Measurements from ENCODE around the gene PRR36. TPM values are rescaled to one million over a fixed set of nuclear protein-coding genes. Genes with fewer than 3 reads are reported as not detected.

PRR36 gene
- total RNA-seq, 3 donors from 2014 or later = 0.59 to 2.0 TPM; not detected in 1

- TF ChIP-seq POLR2AphosphoS5 (IDR thresholded peaks at IDR 0.05) (no peak), CTCF (IDR thresholded peaks at IDR 0.05) (no peak), POLR2A (IDR thresholded peaks at IDR 0.05) (no peak)
- H3K27me3 ChIP-seq = no peaks in the 10 kb centered on the region
- H3K36me3 ChIP-seq = no peaks in the 10 kb centered on the region
- intact Hi-C loops (cut with DNase I; ENCODE audit: low total_unique reads) = no loop called here
- no peak for DNase-seq (ENCODE audit: low spot score in 2 of 2)
- H3K27ac ChIP-seq = no peak overlapping the region
- H3K4me1 ChIP-seq = peaks cover 0 to 5% of the 10 kb centered on the region in 2 donors
- H3K9me3 ChIP-seq = no peaks in the 10 kb centered on the region
- no peak overlapping the region for H3K4me3 ChIP-seq
Observed at GRCh38 chr19:7856109-7856591, 18.0 kb downstream of the PRR36 start.

GRCh38 chr19:7855426-7856108 is 18.6 kb downstream of the PRR36 start:
- no peak overlapping the region for H3K27ac ChIP-seq
- TF ChIP-seq POLR2A (IDR thresholded peaks at IDR 0.05) = no peak
- no peak for TF ChIP-seq POLR2AphosphoS5 (IDR thresholded peaks at IDR 0.05)
- intact Hi-C loops (cut with DNase I; ENCODE audit: low total_unique reads) = no loop called here
- no peaks in the 10 kb centered on the region for H3K36me3 ChIP-seq
- no peaks in the 10 kb centered on the region for H3K9me3 ChIP-seq
- no peak overlapping the region for H3K4me3 ChIP-seq
- no peak for DNase-seq (ENCODE audit: low spot score in 2 of 2)
- peaks cover 0 to 5% of the 10 kb centered on the region in 2 donors for H3K4me1 ChIP-seq
- no peaks in the 10 kb centered on the region for H3K27me3 ChIP-seq

- H3K36me3 ChIP-seq = no peaks in the 10 kb centered on the region
- H3K4me3 ChIP-seq = no peak overlapping the region
- DNase-seq (ENCODE audit: low spot score in 2 of 2) = no peak
- H3K9me3 ChIP-seq = no peaks in the 10 kb centered on the region
- H3K4me1 ChIP-seq = peaks cover 0 to 5% of the 10 kb centered on the region in 2 donors
- no peak overlapping the region for H3K27ac ChIP-seq
- intact Hi-C loops (cut with DNase I; ENCODE audit: low total_unique reads) = loop anchor here (5.0 kb wide), 1 partner anchor 49 kb away; the partner anchor contains the start of gene MAP2K7
- TF ChIP-seq POLR2AphosphoS5 (IDR thresholded peaks at IDR 0.05) (no peak), CTCF (IDR thresholded peaks at IDR 0.05) (no peak), POLR2A (IDR thresholded peaks at IDR 0.05) (no peak)
- no peaks in the 10 kb centered on the region for H3K27me3 ChIP-seq
Observed at GRCh38 chr19:7853770-7854128, 20.4 kb downstream of the PRR36 start.

GRCh38 chr19:7852851-7853769 is 21.1 kb downstream of the PRR36 start:
- H3K27ac ChIP-seq = no peak overlapping the region
- no peaks in the 10 kb centered on the region for H3K36me3 ChIP-seq
- intact Hi-C loops (cut with DNase I; ENCODE audit: low total_unique reads) = loop anchor here (5.0 kb wide), 1 partner anchor 49 kb away; the partner anchor contains the start of gene MAP2K7
- H3K4me3 ChIP-seq = no peak overlapping the region
- H3K9me3 ChIP-seq = no peaks in the 10 kb centered on the region
- no peaks in the 10 kb centered on the region for H3K27me3 ChIP-seq
- TF ChIP-seq POLR2A (IDR thresholded peaks at IDR 0.05) = no peak
- no peak for TF ChIP-seq POLR2AphosphoS5 (IDR thresholded peaks at IDR 0.05)
- TF ChIP-seq CTCF (IDR thresholded peaks at IDR 0.05) = peak; percentile 58 to 83 (median 64)
- peak; percentile 59 to 74 for DNase-seq (ENCODE audit: low spot score in 2 of 2)
- H3K4me1 ChIP-seq = peaks cover 0 to 5% of the 10 kb centered on the region in 2 donors

GRCh38 chr19:7851623-7852500 is 22.3 kb downstream of the PRR36 start:
- H3K36me3 ChIP-seq = no peaks in the 10 kb centered on the region
- peaks cover 0 to 5% of the 10 kb centered on the region in 2 donors for H3K4me1 ChIP-seq
- H3K27me3 ChIP-seq = no peaks in the 10 kb centered on the region
- no peak for TF ChIP-seq POLR2AphosphoS5 (IDR thresholded peaks at IDR 0.05)
- TF ChIP-seq CTCF (IDR thresholded peaks at IDR 0.05) = no peak
- TF ChIP-seq POLR2A (IDR thresholded peaks at IDR 0.05) = no peak
- no peak overlapping the region for H3K27ac ChIP-seq
- intact Hi-C loops (cut with DNase I; ENCODE audit: low total_unique reads) = loop anchor here (5.0 kb wide), 1 partner anchor 50 kb away; the partner anchor contains the start of gene MAP2K7
- H3K4me3 ChIP-seq = no peak overlapping the region
- no peaks in the 10 kb centered on the region for H3K9me3 ChIP-seq
- DNase-seq (ENCODE audit: low spot score in 2 of 2) = no peak
